Measurements from ENCODE around the gene TAF3.
"Not testable (repeated sequence)": the region's sequence is repeated elsewhere in the genome, so short reads cannot be mapped to it uniquely, and the experiment has no call there.

Gene TAF3

DNA sequence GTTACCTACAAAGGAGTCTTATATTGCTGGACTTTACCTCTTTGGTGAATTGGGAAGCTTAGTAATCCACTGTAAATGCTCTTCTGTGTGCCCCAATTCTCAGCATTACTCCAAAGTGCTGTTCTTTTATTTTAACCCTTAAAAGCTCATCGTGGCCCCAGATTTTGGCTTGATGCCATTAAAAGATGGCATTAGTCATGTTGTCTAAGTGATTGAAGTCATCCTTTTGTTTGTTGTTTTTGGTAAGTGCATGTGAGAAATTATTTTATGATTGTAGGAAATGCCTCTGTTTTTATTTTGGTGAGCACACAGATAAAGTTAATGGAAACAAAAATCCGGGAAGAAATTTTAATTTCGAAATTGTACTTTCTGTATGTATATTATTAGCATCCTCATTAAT lies 153.6 kb downstream of the TAF3 start:
- no peak for DNase-seq (ENCODE audit: low read depth)

DNA sequence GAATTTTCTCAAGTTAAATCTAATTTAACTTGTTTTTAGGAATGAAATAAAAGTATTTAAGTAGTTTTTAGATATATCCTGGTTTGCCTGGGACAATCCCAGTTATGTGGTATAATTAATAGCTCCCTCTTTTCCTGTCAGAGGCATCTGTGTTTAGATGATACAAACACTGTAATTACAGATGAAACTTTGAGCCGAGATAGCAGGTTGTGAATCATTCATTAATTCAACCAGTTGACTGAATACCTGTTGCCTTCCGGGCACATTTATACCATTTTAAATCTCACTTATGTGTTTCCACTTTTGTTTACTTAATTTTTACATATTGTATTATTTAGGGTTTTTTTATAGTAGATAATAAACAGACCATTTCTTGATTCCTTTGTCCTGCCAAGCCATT lies 154.1 kb downstream of the TAF3 start:
- DNase-seq (ENCODE audit: low read depth), result no peak

DNA sequence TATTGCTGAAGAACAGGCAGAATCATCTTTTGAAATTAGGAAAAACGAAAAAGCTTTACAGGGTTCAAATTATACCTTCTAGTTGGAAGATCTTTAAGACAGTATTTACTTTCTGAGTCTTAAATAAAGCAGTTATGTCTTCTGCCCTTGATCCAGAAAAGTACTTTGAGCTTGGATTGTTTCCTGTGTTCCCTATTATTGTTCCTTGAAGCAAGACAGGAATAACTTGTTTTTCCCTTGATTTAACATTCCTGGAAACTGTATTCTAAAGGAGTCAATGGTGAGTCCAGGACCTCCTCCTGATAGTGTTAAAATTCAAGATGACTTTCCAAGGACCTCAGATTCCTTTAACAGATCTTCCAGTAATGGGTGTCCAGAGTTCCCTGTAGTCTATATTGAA lies 161.9 kb downstream of the TAF3 start:
- no peak for DNase-seq (ENCODE audit: low read depth)

DNA sequence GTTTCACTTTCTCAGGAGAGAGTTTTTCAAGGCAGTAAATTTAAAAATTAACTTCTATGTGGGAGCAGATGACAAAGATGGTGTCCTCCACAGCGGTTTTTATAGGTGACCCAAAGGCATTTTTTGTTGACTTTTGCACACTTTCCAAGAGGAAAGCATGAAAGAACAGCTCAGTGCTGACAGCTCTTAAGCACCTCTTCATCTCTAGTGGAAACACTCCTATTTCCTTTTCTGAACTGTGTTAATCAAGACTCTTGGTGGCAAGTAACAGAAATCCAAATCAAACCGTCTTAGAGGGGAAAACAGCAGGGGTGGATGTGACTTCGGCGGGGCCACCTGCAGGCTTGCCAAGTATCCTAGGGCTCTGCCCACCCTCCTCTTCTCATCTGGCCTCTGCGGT lies 164.4 kb downstream of the TAF3 start:
- DNase-seq (ENCODE audit: low read depth), result no peak

DNA sequence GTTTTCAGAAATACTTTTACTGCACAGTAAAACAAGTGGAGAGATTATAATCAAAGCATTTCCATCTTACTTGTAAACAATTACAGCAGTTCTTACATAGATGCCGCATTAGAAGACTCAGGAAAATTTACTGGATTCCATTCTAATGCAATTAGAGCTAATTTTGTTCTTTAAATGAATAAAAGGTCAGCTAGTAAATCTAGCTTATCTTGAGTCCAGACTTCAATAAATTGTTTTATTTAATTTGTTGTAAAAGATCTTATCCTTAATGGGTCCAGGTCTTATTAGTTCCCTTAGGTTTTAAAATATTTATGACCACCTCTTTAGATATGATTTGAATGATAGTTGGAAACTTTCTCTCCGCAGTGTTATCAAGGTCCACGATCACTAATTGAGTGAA lies 166.0 kb downstream of the TAF3 start:
- no peak for DNase-seq (ENCODE audit: low read depth)

DNA sequence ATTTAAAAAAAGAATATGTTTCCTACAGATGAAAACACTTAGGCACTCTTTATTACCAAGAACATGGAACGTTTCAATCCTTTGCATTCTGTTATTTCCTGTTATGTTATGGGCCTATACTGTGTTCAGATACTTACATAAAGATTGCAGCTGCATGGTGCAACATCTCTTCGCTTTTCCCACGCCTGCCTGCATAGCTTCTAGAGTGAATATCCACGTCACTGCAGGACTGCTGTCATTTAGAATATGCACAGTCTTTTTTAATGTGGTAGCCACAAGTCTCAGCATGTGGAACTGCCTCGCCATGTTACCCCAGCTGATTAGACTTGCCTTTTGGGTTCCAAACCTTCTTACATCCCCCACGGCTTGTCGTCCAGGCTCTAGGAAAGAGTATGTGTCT lies 166.6 kb downstream of the TAF3 start:
- no peak for DNase-seq (ENCODE audit: low read depth)

DNA sequence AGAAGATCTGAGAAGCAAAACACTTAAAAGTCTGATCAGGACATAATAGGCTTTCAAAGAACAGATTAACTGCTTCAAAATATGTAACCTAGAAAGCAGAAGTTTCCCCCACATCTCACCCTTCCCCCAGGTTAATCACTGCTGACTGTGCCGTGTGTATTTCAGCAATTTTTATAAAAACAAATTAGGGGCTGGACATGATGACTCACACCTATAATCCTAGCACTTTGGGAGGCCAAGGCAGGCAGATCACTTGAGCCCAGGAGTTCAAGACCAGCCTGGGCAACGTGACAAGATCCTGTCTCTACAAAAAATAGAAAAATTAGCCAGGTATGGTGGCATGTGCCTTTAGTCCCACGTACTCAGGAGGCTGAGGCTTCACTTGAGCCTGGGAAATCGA lies 168.5 kb downstream of the TAF3 start:
- DNase-seq (ENCODE audit: low read depth), result no peak

DNA sequence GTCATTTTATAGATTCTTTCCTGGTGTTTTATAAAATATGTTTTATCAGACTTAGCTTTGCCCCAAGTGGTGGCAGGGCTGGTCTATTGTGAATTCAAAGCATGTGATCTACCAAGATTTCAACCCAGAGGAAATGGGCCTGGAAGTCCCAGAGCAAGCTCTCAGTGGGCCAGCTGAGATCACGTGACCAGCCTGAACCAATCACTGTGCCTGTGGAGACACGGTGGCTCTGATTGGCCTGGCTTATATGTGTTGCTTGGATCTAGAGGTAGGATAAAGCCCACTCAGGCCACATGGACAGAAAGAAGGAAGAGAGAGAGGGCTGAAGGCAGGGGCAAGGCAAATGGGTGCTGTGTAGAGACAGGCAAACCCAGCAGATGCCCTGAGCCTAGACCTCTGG lies 170.7 kb downstream of the TAF3 start:
- no peak for DNase-seq (ENCODE audit: low read depth)

DNA sequence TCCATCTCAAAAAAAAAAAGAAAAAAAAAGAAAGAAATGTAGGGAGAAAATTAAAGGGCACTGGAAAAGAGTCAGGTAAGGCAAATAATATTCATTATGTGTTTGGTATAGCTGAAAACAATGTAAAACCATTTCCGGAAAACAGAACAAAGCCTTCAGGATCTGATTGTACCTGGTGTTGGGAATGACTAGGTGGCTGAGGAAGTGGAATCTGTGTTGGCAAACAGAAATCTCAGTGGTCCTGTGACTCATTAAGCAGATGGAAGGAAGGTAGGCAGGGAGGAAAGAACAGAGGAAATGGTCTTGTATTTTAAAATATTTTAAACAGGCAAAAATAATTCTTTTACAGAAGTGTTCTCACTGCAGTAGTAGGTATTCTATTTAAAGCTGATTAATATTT lies 180.5 kb downstream of the TAF3 start:
- no peak for DNase-seq (ENCODE audit: low read depth)

DNA sequence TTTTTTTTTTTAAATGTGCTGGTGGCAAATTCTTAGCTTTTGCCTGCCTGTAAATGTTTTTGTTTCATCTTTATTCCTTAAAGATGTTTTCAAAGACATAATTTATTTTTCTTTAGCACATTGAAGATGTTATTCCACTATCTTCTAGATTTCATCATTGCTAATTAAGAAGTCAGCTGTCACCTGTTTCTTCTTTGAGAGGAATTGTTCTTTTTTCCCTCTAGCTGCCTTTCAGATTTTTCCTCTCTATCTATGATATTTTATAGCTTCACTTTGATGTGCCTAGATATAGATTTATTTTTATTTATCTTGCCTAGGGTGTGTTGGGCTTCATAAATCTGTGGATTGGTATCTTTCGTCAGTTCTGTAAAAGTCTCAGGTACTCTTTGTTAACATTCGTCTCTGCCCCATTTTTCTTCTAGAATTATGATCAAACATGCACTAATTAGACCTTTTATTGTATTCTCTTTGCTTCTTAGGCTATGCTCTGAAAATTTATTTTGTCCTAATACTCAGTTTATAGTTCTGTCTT lies 186.2 kb downstream of the TAF3 start:
- DNase-seq (ENCODE audit: low read depth), result no peak

DNA sequence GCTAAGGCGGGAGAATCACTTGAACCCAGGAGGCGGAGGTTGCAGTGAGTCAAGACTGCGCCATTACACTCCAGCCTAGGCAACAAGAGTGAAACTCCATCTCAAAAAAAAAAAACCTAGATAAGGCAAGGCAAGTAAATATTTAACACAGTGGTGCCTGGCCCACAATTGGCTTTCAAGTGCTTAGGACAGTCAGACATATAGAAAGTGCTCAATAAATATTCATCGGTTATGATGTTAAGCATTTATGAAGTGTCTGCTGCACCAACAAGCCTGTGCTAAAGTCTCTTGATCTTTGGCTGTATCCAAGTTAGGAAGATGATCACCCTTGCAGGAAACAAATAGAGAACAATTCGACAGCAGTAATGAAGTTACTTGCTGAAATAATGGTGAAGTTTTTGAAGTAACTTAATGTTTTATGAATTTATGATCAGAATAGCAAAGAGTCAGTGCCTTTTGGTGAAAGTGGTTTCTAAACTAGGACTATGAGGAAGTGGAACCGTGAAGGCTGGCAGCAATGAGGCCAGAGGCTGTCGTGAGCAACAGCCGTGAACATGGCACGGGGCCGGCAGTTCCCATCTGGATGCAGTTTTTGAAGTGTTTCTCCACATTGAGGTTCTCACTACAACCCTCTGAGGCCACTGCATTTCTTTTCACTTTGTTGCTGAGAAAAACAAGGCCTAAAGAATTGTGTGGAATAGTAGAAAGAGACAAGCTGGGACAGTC lies 188.1 kb downstream of the TAF3 start:
- DNase-seq (ENCODE audit: low read depth), result no peak

DNA sequence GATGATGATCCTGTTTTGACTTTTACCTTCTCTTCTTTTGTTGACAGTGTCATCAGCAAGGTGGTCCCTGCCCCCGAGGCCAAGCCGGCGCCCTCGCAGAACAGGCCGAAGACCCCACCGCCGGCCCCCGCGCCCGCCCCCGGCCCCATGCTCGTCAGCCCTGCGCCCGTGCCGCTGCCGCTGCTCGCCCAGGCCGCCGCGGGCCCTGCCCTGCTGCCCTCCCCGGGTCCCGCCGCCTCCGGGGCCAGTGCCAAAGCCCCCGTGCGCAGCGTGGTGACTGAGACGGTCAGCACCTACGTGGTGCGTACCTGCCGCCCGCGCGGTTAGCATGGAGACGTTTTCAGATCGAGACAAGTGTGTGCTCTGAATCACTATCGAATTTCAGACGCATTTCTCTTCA lies 190.7 kb downstream of the TAF3 start:
- DNase-seq (ENCODE audit: low read depth), result no peak

DNA sequence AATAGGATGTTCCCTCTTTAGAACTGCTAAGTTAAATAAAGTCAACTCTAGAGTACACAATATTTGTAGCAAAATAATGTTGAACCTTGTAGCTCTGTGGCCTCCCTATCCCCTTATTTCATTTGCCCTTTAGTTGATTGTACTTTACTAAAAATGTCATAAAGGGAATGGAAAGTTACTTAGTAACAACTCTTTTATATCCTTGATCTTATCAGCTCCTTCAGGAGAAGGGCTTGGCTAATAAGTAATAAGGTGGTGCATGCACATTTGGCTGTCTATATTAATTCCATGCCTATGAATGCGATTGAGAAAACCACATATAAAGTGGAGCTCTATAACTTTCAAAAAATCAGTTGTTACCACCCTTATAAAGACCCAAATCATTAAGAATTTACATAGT lies 194.7 kb downstream of the TAF3 start:
- DNase-seq (ENCODE audit: low read depth), result no peak

DNA sequence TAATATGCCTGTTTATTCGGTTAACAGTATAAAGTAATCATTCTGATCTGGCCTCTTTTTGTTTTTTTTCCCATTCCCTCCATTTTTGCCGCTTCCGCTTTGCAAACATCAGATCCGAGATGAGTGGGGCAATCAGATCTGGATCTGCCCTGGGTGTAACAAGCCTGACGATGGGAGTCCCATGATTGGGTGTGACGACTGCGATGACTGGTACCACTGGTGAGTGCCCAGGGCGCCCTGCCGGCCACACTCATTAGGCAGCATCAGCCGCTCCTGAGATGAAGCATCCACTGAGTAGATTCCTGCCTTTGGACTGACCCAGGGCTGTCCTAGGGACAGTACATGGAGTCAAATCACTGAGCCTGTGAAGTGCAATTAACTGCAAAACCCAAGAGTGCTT lies 195.3 kb downstream of the TAF3 start:
- no peak for DNase-seq (ENCODE audit: low read depth)

DNA sequence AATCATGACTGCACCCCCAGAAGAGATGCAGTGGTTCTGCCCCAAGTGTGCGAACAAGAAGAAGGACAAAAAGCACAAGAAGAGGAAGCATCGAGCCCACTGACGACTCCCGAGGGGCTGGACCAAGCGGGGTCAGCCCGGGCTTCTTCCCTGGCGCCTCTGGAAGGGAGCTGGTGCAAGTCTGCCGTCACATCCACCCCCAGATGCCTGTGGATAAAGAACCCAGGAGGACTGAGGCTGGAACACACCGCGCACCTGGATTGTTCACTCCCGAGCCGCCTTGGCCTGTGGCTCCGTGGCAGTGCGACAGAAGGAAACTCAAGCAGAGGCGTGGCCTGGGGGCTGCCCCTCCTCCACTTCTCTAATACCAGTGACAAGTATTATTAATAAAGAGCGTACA lies 196.3 kb downstream of the TAF3 start:
- no peak for DNase-seq (ENCODE audit: low read depth)

DNA sequence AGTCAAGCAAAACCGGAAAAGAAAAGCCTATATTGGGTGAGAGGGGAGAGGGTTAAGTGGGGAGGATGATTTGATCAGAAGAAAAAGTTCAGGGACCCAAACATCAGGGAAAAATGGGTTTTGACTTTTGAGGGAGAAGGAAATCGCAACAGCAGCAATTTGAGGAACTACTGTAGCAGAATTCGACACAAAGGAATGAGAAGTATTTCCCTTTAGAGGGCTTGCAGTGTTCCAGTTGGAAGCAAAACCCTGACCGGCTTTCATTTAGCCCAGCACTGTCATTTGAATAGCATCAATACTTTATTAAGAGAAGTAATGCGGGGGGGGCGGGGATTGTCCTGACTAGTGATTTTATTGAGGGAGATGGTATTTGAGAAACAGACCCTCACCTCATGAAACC lies 199.0 kb downstream of the TAF3 start:
- no peak for DNase-seq (ENCODE audit: low read depth)

DNA sequence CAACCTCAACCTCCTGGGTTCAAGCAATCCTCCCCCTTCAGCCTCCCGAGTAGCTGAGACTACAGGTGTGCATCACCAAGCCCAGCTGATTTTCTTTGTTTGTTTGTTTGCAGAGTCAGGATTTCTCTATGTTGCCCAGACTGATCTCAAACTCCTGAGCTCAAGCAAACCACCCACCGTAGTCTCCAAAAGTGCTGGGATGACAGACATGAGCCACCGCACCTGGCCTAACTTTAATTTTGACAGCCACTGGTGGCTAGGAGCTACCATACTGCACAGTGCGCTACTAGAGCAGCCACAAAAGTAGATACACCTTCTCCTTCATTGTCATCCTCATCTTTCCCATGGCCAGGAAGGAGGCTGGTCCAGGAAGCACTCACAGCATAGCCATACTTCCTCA lies 205.0 kb downstream of the TAF3 start:
- no peak for DNase-seq (ENCODE audit: low read depth)

DNA sequence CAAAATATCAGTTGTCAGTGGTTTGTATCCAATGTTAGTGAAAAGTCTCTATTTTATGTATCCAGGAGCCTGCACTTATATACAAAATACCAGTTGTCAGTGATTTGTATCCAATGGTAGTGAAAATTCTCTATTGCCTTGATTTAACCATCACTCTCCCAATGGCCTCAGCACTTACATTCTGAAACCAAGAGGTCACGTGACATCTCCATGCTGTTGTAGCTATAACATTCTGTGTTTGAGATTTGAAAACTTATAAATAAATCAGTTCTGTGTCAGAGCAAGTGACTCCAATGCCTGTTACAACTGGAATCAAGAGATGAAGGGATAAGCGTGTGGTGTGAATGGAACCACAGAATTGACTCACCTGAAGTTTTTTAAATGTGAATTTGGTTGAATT lies 205.5 kb downstream of the TAF3 start:
- no peak for DNase-seq (ENCODE audit: low read depth)

DNA sequence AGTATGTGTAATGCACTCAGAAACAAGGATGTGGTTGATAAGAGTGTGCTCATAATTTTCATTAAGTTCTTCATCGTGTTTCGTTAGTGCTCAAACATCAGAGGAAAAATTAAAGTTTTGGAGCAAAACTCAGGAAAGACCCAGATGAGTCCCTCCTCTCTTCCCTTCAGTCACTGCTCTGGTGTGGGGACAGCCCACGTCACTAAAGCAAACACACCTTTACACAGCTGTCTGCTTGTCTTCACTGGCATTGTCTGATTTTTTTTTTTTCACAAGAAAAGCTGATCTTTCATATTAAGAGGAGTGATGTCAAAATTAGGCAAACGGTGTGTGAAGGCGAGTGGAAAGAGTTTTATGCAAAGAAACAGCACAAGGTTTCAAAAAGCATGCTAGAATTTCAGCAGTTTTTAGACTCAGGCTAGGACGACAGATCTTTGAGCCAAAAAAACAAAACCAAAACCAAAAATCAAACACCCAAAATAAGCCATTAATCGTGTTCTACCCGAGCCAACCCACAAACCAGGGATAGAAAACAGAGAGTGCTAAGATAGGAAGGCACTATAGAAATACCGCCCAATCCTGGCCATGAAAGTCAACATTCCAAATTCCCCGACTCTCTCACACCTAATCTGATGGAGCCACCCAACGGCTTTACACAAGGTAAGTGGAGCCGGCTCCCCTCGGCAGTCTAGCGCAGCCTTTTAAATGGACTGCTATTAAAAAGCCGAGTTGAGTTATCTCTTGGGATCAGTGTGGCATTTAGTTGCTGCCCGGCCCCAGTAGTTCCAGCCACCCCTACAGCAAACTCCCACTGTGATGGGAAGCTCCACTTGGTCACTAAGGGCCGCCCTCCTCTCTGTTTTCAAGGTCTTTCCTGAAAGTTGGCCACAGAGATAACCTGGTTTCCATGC lies 208.3 kb downstream of the TAF3 start:
- no peak for DNase-seq (ENCODE audit: low read depth)

DNA sequence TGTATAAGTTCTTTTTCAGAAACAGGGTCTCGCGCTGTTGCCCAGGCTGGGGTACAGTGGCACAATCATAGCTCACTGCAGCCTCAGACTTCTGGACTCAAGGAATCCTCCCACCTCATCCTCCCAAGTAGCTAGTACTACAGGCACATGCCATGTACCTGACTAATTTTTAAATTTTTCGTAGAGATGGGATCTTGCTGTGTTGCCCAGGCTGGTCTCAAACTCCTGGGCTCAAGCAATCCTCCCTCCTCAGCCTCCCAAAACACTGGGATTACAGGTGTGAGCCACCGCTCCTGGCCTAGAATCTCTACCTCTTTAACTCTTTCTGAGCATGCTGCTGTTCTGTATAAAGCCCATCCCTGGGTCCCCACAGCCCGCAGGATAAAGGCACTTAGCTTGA lies 212.9 kb downstream of the TAF3 start:
- not testable (repeated sequence) for DNase-seq (ENCODE audit: low read depth)

DNA sequence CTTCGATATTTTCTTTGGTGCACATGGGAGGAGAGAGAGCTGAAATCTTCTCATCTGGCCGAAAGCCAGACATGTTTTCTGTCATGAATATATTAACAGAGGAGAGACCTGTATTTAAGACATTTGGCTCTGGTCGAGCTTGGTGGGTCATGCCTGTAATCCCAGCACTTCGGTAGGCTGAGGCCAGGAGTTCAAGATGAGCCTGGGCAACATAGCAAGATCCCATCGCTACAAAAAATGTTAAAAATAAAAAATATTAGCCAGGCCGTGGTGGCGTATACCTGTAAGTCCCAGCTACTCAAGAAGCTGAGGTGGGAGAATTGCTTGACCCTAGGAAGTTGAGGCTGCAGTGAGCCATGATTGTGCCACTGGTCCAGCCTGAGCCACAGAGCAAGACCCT lies 214.3 kb downstream of the TAF3 start:
- DNase-seq (ENCODE audit: low read depth), result no peak

DNA sequence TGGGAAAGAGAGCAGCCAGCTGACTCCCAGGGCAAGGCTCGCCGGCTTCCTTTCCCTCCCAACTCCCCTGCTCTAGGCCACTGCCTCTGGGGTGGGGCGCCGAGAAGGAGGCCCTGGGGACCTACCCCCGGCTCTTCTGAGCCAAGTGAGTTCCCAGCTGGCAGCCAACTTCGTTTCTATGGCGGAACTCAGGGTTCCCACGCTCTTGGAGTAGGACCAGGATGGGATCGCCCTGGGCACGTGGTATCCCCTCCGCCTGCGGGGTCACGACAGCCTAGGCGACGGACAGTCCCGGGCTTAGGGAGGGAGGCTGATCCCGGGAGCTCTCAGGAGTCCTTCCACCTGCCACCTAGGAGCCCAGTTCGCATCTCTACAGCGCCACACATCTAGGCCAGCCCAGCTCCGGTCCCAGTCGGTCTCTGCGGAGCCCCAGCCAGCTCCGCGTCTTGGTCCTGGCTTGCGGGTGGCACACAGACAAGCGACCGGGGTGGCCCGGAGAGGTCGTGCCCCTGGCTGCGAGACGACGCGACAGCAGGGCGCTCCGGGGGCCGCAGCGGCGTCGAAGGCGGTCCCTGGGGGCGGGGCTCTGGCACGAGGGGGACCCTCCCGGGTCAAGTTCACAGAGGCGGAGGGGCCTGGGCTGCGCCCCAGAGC lies 215.6 kb downstream of the TAF3 start:
- no peak for DNase-seq (ENCODE audit: low read depth)

DNA sequence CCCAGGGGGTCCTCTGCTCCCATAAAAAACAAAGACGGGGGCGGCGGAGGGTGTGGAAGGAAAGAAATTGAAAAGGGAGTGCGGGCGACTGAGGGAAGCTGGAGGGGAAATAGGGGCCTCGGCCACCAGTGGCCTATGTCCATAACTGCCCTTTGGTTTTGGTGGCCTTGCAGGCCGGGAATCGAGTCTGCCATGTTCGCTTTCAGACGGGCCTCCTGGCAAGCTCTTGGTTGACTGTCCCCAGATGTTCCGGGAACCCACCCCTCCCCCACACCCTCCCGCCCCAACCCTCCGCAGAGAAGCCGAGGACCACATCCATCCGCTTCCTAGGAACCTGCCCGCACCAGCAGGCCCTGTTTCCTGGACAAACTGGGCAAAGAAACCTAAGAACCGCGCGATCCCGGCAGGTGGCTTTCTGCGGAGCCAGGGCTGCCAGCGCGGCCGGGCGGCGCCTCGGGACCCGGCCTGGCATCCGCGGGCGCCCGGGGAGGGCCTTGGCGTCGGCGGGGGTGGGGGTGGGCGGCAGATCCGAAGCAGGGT lies 216.2 kb downstream of the TAF3 start:
- no peak for DNase-seq (ENCODE audit: low read depth)

All from stimulated activated CD8-positive, alpha-beta memory T cell treated with anti-CD3 and anti-CD28 coated beads, Interleukin-12 subunit alpha, Interleukin-12 subunit beta, amount 100 ng/mL, for 4 hours (primary cell).